ENCODE measurements around the gene U2AF1L4.
"Not testable (repeated sequence)": the region's sequence is repeated elsewhere in the genome, so short reads cannot be mapped to it uniquely, and the experiment has no call there.

U2AF1L4 gene

GRCh38 chr19:35780058-35780457, 34.8 kb upstream of the U2AF1L4 start:
- DNase-seq, result no peak

DNA sequence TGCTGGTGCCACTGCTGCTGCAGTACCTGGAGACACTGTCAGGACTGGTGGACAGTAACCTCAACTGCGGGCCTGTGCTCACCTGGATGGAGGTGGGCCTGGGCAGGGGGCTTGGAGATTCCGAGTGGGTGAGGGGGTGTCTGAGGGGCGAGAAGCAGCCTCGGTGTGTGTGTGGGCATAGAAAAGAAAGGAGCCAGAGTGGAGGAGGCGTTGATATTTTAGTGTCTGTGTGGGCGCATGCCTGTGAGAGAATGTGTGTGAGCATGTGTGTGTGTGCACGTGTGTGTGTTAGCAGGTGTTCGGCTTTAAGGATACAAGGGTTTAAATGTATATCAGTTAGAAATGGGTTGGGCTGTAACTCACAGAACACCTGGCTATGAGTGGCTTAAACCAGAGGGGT, 33.8 kb upstream of the U2AF1L4 start:
- DNase-seq, result no peak

DNA sequence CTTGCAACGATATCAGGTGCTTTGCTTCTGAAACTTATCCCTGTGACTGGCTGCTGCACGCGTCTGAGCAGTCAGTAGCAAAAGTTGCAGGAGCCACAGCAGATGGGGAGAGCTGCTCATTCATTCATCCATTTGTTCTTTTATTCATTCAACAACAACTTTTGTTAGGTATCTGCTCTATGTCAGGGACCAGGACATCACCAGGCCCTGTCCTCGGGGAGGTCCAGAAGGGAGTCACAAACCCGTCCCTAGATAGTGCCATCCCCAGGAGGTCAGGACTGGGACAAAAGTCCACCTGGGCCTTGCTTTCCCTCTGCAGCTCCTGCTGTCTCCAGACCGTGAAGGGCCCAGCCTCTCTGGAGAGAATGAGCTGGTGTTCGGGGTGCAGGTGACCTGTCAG, 32.7 kb upstream of the U2AF1L4 start:
- no peak for DNase-seq

- DNase-seq, result no peak
Measured at GRCh38 chr19:35777086-35777841, 32.0 kb upstream of the U2AF1L4 start.

GRCh38 chr19:35776102-35776788, 31.0 kb upstream of the U2AF1L4 start:
- DNase-seq, result no peak

DNA sequence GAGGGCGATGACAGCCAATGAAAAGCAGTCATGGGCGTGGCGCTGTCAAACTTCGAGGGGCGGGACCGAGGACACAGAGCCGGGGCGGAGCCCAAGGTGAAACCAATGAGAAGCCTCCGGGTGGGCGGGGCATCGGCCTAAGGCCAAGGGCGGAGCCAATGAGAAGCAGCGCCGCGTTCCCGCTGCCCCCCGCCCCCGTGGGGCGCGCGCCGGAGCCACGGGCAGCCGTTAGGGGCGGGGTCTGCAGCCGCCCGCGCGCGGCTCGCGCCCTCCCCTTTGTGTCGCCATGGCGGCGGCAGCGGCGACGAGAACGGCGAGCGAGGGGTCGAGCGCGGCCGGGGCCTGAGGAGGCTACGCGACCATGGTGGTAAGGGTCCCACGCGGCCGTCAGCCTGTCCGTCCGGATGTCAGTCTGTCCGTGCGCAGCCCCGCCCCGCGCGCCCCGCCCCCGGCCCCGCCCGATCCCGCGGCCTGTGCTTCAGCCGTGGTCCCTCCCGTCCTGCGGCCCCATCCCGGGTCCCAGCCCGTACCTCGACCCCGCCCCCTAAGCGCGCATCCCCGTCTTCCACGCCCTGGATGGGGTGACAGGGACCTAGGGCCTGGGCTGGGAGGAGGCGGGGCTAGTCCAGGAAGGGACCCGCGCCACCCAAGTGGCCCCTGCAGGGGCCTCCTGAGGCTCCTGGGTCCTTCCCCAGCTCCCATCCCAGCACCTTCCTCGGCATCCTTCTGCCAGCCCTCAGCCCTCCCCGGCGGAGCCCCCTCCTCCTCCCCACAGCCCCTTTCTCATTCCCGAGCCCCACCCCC, 30.3 kb upstream of the U2AF1L4 start, which contains the start of gene ARHGAP33:
Gene ARHGAP33 (plus strand): TSS at position 267 of the 804 bp plus-strand sequence. CDS start 95 bp downstream, at position 362.
- peak; percentile 96 for DNase-seq

- no peak for DNase-seq
Measured at GRCh38 chr19:35775046-35775297, 29.8 kb upstream of the U2AF1L4 start.

GRCh38 chr19:35774274-35775045, 29.2 kb upstream of the U2AF1L4 start:
- DNase-seq, result no peak

GRCh38 chr19:35773020-35773806, 28.0 kb upstream of the U2AF1L4 start:
- DNase-seq, result no peak

DNA sequence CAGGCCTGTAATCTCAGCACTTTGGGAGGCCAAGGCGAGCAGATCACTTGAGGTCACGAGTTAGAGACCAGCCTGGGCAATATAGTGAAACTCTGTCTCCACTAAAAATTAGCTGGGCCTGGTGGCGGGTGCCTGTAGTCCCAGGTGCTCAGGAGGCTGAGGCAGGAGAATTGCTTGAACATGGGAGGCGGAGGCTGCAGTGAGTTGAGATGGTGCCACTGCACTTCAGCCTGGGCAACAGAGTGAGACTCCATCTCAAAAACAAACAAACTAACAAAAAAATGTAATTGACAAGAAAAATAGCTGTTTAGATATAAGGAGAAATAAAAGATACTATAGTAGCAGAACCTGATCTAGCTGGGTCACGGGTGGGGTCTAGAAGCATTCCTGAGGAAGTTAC, 27.1 kb upstream of the U2AF1L4 start:
- not testable (repeated sequence) for DNase-seq

GRCh38 chr19:35768082-35768421, 22.8 kb upstream of the U2AF1L4 start:
- DNase-seq, result no peak

GRCh38 chr19:35767288-35768081, 22.3 kb upstream of the U2AF1L4 start:
- DNase-seq, result peak; percentile 13

GRCh38 chr19:35766571-35767104, 21.4 kb upstream of the U2AF1L4 start:
- peak; percentile 15 for DNase-seq

DNA sequence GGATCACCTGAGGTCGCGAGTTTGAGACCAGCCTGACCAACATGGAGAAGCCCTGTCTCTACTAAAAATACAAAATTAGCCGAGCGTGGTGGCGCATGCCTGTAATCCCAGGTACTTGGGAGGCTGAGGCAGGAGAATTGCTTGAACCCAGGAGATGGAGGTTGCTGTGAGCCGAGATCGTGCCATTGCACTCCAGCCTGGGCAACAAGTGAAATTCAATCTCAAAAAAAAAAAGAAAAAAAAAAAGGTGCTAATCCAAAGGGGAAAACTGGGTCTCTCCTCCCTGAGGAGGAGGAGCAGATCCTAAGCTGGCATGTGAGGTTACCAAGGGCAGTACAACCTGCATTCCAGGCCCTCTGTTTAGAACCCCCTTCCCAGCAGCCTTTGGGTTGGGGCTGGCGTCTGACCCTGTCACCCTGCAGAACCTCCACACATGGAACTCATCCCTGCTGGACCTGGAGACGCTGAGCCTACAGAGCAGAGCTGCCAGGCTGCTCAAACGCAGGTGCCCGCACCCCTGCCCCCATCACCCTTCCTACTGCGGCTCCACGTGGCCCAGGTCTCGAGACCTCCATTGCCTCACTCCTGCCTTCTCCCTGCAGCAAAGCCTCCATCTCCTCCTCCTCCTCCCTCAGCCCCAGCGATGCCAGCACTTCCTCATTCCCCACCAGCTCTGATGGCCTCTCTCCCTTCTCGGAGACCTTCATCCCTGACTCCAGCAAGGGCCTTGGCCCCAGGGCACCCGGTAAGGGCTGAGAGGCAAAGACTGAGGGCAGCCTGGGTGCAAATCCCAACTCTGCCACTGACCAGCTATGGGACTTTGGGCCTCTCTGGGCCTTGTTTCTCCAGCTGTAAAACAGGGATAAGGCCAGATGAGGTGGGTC, 19.5 kb upstream of the U2AF1L4 start:
- peak; percentile 10 for DNase-seq

DNA sequence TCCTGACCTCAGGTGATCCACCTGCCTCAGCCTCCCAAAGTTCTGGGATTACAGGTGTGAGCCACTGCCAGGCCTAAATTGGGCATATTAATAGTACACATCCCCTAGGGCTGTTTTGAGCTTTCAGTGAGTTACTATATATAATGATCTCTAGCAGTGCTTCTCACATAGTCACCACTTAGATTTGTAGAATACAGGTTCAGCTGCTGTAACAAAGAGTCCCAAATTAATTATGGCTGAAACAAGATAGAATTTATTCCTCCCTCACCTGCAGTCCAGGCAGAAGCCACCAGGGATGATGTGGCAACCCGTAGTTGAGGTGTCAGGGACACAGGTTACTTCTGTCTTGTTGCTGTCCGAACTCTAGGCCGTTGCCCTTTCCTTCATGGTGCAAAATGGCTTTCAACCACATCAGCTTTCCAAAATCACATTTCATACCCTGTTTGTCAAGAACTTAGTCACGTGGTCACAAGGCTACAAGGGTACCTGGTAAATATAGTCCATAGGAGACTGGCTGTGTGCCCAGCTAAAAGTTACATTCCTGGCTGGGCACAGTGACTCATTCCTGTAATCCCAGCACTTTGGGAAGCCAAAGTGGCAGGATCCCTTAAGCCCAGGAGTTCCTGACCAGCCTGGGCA, 15.6 kb upstream of the U2AF1L4 start:
- no peak for DNase-seq

- DNase-seq, result no peak
Measured at GRCh38 chr19:35759697-35760096, 14.5 kb upstream of the U2AF1L4 start.

GRCh38 chr19:35757749-35758608, 12.8 kb upstream of the U2AF1L4 start, which contains the start of gene PROSER3:
Gene PROSER3, plus strand, starts transcription at chr19:35758176. Its CDS starts 40 bp downstream, at chr19:35758216.
- DNase-seq, result peak; percentile 97

DNA sequence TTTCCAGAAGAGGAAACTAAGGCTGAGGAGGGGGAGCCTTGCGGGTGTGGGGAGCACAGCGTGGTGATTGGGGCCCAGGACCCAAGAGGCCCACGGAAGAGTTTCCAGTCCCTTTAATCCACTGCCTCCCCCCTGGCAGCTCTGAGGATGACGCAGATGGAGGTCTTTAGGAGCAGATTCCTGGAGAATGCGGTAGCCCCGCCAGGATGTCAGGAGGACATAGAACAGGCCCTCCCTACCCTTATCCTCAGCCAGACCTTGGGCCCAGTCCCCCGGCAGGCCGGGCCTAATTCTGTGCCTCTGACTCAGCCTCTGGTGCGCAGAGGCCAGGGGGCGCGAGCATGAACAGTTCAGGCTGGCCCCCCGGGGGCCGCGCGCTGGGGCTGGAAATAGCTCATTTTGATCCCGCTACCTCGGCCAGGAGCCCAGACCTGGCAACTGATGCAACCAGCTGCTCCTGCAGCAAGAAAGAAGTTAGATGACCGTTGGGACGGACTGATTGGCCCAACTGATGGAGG, 12.1 kb upstream of the U2AF1L4 start:
- peak; percentile 58 for DNase-seq

All from 8988T (cell line).